Stimulated activated CD8-positive, alpha-beta memory T cell treated with anti-CD3 and anti-CD28 coated beads, Interleukin-4, amount 100 ng/mL, for 1 hour (primary cell): ENCODE results near the gene PIK3C2G.

Experiments used
- DNase-seq, 2 donors: peaks; one replicate each; pipeline ENCODE4 v3.0.0-alpha.2; 2020; ENCODE audit warnings: low read depth in 2 of 2, low spot score in 1 of 2

Gene PIK3C2G

DNA sequence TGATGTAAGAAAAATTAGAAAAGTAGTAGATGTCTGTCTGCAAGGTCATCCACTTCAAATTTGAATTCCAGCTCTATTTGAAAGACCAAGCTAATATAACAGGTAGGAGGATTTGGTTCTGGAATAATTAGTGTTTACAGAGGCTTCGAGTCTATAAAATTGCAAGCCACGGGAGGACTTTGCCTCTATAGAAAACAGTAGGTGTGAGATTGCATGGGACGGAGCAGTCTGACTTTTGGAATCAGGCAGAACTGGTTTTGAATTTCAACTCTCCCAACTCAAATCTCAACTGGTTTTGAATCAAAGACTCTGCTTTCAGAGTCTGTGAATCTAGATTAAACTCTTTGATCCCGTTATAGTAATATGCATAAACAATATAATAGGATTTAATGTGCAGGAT lies 82.4 kb downstream of the PIK3C2G start:
- no peak for DNase-seq

GRCh38 chr12:18345021-18345735 lies 83.9 kb downstream of the PIK3C2G start:
- no peak for DNase-seq

DNA sequence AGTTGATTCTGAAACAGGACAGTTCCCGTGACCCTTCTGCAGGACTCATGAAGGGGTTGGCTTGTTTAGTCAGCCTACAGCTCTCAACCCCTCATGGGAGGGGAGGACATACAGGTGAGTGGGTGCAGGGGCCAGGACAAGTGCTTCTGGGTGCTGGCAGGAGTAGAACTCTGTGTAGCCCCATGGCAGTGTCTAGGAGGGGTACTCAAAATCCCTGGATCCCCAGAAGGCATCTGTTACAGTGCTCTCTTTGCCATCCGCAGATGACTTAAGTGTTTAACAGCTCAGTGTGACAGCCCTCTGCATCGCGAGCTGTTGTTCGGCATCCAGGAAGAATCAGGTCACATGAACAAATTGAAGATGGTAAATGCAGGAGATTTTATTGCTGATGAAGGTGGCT lies 91.0 kb downstream of the PIK3C2G start:
- no peak for DNase-seq

GRCh38 chr12:18355429-18355828 lies 94.1 kb downstream of the PIK3C2G start:
- no peak for DNase-seq

- no peak for DNase-seq
Observed at GRCh38 chr12:18358077-18358476, 96.8 kb downstream of the PIK3C2G start.

- no peak for DNase-seq
Observed at GRCh38 chr12:18358930-18359329, 97.6 kb downstream of the PIK3C2G start.

- DNase-seq, result no peak
Observed at GRCh38 chr12:18361433-18361832, 100.1 kb downstream of the PIK3C2G start.

DNA sequence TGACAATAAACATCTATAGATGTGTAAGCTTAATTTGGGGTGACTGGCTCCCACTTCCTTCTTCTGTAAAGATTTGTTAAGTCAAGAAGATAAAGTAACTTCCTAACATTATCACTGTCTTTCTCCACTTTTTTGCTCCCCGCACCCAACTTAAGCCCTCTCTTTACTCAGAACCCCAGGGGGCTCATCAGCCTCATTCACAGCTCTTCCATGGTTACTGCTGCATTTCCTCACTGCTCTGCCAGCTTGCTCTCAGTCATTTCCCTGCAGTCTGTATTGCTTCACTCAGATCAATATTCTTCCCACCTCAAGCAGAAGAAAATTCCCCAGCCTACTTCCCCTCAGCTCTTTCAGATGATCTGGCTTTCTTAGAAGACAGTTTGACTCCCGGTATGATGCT lies 102.0 kb downstream of the PIK3C2G start:
- no peak for DNase-seq

DNA sequence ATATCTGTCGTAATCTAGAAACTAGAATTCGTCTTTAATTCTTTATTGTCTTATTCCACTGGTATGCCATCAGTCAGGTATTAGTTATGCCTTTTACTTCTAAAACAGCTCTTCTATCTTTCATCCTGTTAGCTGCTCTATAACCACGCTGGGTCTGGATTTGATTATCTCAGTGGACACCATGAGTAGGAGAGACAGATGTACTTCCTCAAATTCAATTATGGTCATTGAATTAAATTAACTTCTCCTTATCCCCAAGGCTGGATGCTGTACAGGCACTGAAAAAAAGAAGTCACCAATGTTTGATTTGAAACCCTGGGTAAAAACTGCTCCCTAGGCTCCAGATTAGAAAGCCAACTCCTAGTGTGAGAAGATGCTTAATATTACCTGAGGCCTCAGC lies 107.3 kb downstream of the PIK3C2G start:
- no peak for DNase-seq

DNA sequence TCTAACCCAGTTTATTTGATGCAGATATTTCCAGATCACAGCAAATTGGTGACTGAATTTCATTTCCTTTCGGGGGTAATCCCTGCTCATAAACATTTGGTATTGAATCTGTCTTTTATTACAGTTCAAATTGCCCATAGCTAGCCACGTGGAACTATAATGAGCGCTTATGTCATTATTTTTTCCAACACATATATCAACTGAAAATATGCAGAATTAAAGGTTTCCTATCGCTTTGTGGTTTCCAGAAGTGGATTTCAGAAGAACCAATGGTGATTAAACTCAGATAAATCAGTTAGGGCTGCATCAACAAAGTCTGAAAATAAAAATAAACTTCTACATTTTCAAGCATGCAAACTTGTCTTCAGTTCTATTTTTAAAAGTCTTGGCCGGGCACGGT lies 111.9 kb downstream of the PIK3C2G start:
- no peak for DNase-seq

- no peak for DNase-seq
Observed at GRCh38 chr12:18375131-18375530, 113.8 kb downstream of the PIK3C2G start.

- DNase-seq, result no peak
Observed at GRCh38 chr12:18375583-18375982, 114.3 kb downstream of the PIK3C2G start.

GRCh38 chr12:18382236-18382885 lies 121.0 kb downstream of the PIK3C2G start:
- DNase-seq, result no peak

DNA sequence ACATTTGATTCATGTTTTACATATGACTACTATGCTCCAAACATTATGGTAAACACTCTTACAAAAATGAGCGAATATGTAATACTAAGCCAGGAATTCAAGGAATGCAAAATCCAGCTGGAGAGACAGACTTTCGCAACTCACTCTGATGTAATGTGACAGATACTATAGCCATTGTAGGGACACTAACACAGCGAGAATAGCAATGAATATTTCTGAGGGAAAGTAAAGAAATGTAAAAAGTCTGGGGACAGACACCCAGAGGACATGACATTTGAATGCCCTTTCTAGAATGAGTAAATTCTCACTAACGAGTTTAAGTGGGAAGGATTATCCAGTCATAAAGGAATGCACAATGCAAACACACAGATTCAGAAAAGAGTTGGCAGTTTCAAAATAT lies 121.9 kb downstream of the PIK3C2G start:
- DNase-seq, result no peak

DNA sequence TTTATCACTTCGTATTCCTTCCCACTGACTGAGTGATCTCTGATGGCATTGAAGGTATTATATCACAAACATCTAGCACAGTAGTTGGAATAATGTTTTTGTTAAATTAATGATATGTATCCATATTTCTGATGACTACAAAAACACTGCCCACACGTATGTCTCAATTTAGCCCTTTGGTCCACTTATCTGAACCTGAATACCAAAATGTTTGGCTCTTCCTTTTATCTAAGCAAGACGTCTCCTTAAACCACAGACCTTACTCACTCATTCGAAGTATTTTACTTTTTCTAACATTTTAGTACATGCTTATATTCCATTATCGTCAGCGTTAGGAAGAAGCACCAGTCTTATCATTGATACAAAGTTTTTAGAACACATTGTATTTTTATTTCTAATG lies 126.4 kb downstream of the PIK3C2G start:
- no peak for DNase-seq

- DNase-seq, result no peak
Observed at GRCh38 chr12:18389820-18390219, 128.5 kb downstream of the PIK3C2G start.

GRCh38 chr12:18391151-18391550 lies 129.8 kb downstream of the PIK3C2G start:
- no peak for DNase-seq

DNA sequence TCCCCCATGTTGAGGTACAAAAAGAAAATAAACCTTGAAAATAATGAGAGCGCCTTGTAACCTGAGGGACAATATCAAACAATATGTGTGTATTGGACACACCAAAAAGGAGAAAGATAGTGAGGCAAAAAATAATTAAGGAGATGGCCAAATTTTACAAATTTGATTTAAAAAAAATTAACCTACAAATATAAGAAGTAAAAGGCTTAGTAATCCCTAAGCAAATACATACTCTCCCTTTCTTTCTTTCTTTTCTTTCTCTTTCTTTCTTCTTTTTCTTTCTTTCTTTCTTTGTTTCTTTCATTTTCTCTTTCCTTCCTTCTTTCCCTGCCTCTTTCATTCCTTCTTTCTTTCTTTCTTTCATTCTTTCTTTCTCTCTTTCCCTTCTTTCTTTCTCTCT lies 133.4 kb downstream of the PIK3C2G start:
- DNase-seq, result no peak

GRCh38 chr12:18400186-18400585 lies 138.9 kb downstream of the PIK3C2G start:
- DNase-seq, result no peak

DNA sequence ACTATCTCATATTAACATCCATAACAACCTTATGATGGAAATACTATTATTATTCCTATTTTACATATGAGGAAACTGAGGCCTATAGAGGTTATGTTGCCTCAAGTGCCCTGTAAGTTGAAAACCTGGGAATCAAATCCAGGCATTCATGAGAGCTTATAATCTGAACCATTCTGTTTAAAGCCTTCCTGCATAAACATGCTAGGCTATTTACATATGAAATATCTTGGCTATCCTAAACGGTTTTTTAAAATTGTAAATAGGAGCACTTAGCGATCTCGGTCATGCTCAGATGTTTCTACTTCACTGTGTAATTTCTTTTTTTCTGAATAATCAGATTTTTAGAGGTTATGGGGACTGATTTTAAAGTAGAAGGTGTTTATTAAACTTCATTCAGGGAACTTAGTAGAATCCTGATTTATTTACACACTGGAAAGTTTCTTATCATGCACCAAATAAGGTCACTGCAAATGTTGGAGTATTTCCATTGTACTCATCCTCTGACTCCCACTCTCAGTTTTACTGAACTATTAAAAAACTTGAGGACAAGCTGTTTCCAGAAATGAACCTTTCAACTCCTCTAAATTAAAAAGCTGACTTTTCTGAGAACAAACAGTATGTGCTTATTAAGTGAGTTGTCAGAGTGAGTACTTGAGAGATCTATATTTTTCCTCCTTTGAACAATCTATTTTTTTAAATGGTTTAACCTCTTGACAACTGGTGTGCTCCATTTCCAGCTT lies 141.7 kb downstream of the PIK3C2G start:
- no peak for DNase-seq

DNA sequence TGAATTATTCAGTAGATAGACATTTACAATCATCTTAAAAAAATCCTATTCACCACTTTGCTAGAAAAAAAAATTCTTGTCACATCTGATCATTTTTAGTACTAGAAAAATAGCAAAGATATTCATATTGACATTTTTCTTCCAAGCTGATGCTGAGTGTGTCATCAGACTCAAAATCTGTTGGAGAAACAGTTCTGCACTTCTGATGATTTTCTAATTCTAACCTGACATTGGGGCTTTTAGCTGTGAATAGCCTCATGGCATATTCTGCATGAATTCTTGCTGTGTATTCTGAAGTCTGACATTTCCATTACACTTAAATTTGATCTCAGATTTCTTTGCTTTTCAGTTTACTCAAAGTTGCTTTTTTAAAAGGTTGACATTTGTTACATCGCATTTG lies 150.1 kb downstream of the PIK3C2G start:
- DNase-seq, result no peak

- no peak for DNase-seq
Observed at GRCh38 chr12:18414671-18415070, 153.4 kb downstream of the PIK3C2G start.
